ENCODE data around the gene FAM236C.
"Not testable (repeated sequence)": the region's sequence is repeated elsewhere in the genome, so short reads cannot be mapped to it uniquely, and the experiment has no call there.

Gene FAM236C

GRCh38 chrX:72912315-72912714 is at the start of gene FAM236C:
Gene FAM236C, plus strand, starts transcription at chrX:72912615. Its CDS starts 100 bp downstream, at chrX:72912715.
- not testable (repeated sequence) for DNase-seq

- DNase-seq, result not testable (repeated sequence)
Observed at GRCh38 chrX:72882898-72883297, 29.5 kb upstream of the FAM236C start.

GRCh38 chrX:72889740-72890139 is 22.7 kb upstream of the FAM236C start:
- DNase-seq, result not testable (repeated sequence)

- DNase-seq, result not testable (repeated sequence)
Observed at GRCh38 chrX:72916096-72916495, 3.7 kb downstream of the FAM236C start.

GRCh38 chrX:72932283-72932682 is 19.9 kb downstream of the FAM236C start:
- DNase-seq, result not testable (repeated sequence)

- DNase-seq, result not testable (repeated sequence)
Observed at GRCh38 chrX:72936455-72936854, 24.0 kb downstream of the FAM236C start.

GRCh38 chrX:72936882-72937455 is 24.6 kb downstream of the FAM236C start:
- DNase-seq, result not testable (repeated sequence)

GRCh38 chrX:72937906-72938305 is 25.5 kb downstream of the FAM236C start, which contains the start of gene FAM236A:
Gene FAM236A, plus strand, starts transcription at chrX:72938206. Its CDS starts 57 bp downstream, at chrX:72938263.
- DNase-seq, result not testable (repeated sequence)

GRCh38 chrX:72942272-72942671 is 29.9 kb downstream of the FAM236C start:
- DNase-seq, result not testable (repeated sequence)

GRCh38 chrX:72943035-72943818 is 30.8 kb downstream of the FAM236C start:
- DNase-seq, result not testable (repeated sequence)

- not testable (repeated sequence) for DNase-seq
Observed at GRCh38 chrX:72943819-72944169, 31.4 kb downstream of the FAM236C start, which contains the start of gene DMRTC1. Gene DMRTC1, minus strand, starts transcription at chrX:72943837. Its CDS starts 68,143 bp downstream, at chrX:72875694.

GRCh38 chrX:72959971-72960370 is 47.6 kb downstream of the FAM236C start:
- not testable (repeated sequence) for DNase-seq
